ENCODE measurements around the gene GRIK4.

The GRIK4 gene

DNA sequence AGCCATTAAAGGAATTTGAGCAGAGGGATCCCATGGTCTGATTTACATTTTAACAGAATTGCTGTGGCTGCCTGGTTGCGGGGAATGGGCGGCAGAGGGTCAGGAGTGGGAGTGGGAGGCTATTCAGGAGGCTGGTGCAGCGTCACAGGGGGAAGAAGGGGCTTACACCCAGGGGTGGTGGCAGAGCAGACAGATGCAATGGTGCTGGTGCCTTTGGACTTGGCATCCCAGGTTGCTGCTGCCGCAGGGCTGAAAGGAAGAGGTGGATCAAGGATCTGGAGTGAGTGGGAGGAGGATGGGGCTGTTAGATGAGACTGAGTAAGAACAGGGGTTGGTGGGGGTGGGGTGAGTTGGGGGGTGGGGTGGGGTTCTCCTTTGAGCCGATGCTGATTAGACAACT is 38.5 kb downstream of the GRIK4 start:
- no peak for DNase-seq

DNA sequence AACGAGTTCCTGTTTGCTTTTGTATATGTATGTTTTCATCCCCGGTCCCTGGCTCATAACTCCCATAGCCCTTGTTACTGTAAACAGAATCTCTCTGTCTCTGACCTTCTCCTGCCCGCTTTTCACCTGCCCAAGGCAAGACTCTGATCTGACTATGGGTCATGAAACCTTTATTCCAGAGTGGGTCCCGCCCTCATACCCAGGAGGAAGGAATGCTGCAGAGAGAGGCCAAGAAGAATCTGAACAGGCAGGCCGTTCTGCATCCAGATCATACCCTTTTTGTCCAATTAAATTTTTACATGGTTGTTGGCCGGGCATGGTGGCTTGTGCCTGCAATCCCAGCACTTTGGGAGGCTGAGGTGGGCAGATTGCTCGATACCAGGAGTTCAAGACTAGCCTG is 39.6 kb downstream of the GRIK4 start:
- no peak for DNase-seq

DNA sequence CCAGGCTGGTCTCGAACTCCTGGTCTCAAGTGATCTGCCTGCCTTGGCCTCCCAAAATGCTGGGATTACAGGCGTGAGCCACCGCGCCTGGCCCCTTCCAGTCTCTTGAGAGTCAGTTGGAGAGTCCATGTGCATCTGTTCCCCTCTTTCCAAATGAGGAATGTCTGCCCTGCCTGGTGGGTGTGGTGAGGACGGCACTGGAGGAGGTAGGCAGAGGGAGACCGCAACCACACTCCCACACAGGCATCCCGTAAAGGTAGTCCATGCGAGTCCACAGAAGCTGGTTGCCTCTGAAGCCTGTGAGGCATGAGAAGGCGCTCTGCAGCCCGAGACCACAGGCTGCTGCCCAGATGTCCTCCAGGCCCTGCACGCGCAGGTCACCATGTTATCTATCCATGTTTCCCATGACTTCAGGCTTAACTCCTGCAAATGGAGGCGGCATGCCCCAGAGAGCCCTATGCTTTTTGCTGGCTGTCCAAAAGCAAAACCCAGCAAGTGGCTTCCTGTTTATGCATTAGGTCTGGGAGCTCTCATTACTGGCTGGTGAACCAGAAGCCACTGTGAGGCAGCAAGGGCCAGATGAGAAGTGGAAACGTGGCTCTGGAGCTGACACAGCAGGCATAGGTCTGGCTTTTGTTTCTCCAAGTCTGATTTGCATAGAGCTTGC is 43.4 kb downstream of the GRIK4 start:
- no peak for DNase-seq

GRCh38 chr11:120555433-120555773 is 43.9 kb downstream of the GRIK4 start:
- DNase-seq, result no peak

GRCh38 chr11:120556797-120557196 is 45.2 kb downstream of the GRIK4 start:
- DNase-seq, result no peak

GRCh38 chr11:120558744-120559431 is 47.3 kb downstream of the GRIK4 start:
- no peak for DNase-seq

DNA sequence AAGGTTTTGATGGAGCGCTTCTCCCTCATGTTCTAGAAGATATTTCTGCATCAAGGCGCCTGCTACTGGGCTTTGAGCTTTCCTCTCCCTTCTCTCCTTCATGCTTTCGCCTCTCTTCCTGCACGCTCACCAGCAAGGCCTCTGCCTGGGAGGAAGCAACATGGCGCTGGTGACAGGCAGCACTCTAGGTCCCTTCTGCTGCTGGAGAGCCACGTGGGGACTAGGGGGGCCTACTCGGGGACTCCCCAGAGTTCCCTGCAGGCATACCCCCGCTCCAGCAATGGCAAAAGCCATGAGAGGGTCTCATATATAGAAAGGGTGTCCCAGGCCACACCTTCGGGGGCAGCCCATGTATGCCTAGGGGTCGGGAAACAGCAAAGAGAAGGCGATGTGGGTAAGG is 49.7 kb downstream of the GRIK4 start:
- no peak for DNase-seq

DNA sequence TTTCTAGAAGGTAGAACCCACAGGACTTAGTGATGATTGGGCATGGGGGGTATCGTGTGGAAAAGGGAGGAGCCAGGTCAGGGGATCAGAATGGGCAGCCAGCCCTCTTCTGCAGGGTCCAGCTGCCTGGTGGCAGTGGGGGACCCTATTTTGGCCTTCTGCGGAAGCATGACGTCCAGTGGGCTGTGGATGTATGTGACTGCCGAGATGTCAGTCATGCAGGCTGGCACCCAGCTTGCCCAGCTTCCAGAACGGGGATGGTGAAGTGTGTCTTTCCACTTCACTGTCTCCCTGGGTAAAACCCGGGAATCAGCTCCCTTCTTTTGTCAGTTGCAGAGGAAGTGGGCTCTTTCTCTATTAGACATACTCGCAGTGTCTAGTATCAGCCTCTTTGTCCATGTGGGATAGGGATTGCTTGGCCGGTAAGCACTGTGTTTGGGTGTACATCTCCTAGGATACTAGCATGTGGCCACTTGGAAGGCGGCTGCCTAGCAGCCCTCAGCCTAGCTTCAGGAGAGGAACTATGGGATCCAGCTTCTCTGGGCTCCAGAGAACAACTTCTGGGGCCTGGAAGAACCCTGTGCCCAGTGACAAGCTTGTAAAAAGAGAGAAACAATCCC is 51.4 kb downstream of the GRIK4 start:
- DNase-seq, result no peak

DNA sequence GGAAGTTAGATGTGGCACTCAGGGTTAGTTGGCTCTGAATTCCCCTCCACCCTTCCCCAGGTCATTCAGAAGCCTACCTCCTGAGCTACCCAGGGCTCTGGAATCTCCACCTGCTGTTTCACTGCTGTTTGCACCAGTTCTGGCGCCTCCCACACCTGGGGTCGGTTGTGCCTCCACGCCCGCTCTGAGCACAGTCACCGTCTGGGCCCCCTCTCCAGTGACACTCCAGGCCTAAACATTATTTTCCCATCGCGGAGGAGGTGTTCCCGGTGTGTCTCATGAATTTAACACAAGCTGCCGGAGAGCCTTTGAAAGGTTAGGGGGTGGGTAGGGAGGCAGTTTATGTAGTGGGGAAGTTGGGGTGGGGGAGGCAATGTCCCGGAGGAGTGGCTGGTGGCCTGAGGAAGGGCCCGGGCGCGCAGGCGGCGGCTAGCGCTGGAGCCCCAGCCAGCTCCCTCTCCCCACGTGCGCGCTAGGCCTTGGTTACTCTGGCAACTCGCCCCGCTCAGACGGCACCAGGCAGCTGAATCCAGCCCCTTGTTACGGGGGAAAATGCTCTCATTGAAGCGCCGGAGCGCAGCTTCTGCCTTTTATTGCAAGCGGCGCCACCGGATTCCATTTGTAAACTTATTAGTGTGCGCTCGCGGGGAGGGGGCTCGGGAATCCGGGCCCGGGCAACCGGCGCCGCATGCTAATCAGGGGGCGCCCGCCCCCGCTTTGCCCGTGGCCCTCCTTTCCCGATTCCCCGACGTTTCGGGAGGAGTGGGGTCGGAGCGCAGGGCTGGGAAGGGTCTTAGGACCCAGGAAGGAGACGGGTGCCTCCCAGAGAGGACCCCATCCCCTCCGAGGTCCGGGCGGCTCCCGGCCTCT is 52.4 kb downstream of the GRIK4 start:
- DNase-seq, result no peak

- peak; percentile 68 for DNase-seq
Measured at GRCh38 chr11:120564573-120565311, 53.2 kb downstream of the GRIK4 start.

DNA sequence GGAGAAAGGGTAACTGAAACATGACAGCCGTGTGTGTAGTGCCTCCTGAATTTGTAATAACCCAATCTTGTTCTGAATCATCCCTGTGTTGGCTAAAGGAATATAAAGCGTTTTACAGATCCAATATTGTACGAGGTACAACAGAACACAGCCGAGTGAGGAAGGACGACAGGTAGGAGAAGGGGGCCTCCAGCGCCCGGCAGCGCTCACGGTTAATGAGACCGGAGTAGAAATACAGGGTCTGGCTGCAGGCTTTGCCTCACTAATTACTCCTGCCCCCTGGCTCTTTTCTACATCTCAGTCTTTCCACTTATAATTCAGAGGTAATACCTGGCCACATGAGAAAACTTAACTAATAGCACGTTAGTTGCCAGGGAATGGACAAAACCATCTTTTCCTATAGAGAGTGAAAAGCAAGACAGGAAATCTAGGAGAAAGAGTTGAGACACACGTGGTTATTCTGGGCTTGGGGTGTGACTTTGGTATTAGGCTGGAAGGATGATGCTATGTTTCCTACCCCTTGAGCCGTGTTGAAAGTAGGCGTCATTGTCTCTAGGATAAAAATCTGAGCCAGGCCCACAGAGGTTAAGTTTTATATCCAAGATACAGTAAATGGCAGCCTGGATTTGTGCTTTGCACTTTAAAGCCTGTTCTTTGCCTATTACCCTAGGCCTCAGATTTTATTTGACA is 54.1 kb downstream of the GRIK4 start:
- DNase-seq, result no peak

GRCh38 chr11:120566176-120566575 is 54.6 kb downstream of the GRIK4 start:
- DNase-seq, result no peak

DNA sequence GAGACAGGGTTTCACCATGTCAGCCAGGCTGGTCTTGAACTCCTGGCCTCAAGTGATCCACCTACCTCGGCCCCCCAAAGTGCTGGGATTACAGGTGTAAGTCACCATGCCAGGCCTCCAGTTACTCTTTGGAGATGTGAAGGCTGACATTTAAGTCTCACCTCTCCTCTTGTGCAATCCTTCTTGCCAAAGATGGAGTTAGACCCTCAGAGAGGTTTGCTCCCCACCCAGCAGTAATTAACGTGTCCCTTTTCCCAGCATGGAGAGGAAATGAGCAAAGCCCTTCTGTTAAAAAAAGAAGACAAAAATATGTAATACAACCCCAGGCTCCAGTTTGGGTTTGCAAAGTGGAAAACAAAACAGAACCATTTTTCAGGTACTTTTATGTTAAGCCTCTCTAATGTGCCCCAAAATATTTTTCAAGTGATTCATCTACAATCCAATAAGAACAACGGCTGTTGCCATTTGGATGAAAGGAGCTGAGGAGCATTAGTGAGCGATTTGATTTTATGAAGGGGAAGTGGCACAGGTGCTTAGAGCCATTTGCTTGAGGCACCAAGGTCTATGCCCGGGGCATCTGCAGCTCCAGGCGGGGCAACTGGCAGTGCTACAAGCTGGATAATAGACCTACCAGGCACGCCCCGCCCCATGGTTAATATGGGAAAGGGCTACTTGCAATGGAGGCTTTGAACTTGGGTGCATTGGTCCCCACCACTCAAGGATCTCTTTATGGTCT is 57.2 kb downstream of the GRIK4 start:
- no peak for DNase-seq

GRCh38 chr11:120569861-120570260 is 58.3 kb downstream of the GRIK4 start:
- DNase-seq, result no peak

GRCh38 chr11:120571476-120571875 is 59.9 kb downstream of the GRIK4 start:
- no peak for DNase-seq

DNA sequence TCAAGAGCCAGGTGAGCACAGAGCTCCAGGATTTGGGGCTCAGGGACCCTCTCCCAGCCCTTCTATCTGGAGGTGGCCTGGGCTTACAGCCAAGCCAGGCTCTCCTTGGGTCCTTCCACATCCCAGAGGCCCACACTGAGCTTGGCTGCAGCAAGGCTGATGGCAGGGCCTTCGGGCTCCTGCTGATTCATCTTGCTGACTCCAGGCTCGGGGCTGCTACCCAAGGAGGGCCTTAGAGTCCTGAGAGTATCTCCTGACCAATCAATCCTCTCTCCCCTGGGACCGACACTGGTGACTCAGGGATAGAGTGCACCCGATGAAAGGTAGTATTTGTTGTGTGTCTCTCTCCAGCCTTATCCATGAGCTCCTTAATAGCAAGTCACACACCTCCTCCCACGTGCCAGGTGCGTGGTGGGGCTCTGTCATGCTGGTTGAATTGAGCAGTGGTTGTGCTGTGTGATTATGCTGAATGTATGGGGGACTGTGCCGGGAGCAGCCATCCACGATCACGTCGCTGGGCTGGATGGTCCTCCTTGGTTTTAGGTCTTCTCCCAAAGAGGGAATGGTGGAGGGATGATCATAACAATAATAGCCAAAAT is 62.3 kb downstream of the GRIK4 start:
- no peak for DNase-seq

GRCh38 chr11:120574876-120575275 is 63.3 kb downstream of the GRIK4 start:
- DNase-seq, result no peak

- DNase-seq, result no peak
Measured at GRCh38 chr11:120575461-120575860, 63.9 kb downstream of the GRIK4 start.

- no peak for DNase-seq
Measured at GRCh38 chr11:120576606-120577005, 65.1 kb downstream of the GRIK4 start.

GRCh38 chr11:120577041-120577440 is 65.5 kb downstream of the GRIK4 start:
- DNase-seq, result no peak

Measured in stimulated activated CD4-positive, alpha-beta T cell treated with anti-CD3 and anti-CD28 coated beads, Interleukin-15, amount 100 ng/mL, for 24 hours (primary cell).